UCSD-AML1 (cell line): ENCODE data around the gene HTR3D.
"Not testable (repeated sequence)": the region's sequence is repeated elsewhere in the genome, so short reads cannot be mapped to it uniquely, and the experiment has no call there.

ENCODE experiments used
- DNase-seq: peaks from one replicate; lab custom pipeline; 2025; ENCODE audit not compliant: unreplicated experiment; lab: John Stamatoyannopoulos, UW

Gene HTR3D

GRCh38 chr3:184062637-184063036, 31.1 kb downstream of the HTR3D start:
- DNase-seq: no peak

GRCh38 chr3:184066211-184066610, 34.7 kb downstream of the HTR3D start:
- DNase-seq: no peak

GRCh38 chr3:184067573-184068055, 36.1 kb downstream of the HTR3D start:
- no peak for DNase-seq

- DNase-seq: no peak
These were observed 36.8 kb downstream of the HTR3D start for GRCh38 chr3:184068344-184068743.

GRCh38 chr3:184071142-184071541, 39.6 kb downstream of the HTR3D start:
- not testable (repeated sequence) for DNase-seq

- no peak for DNase-seq
These were observed 42.1 kb downstream of the HTR3D start for GRCh38 chr3:184073621-184074020.

- DNase-seq: no peak
These were observed 44.4 kb downstream of the HTR3D start for GRCh38 chr3:184075901-184076300.

GRCh38 chr3:184077881-184078280, 46.3 kb downstream of the HTR3D start:
- DNase-seq: no peak

GRCh38 chr3:184078851-184079250, 47.3 kb downstream of the HTR3D start:
- no peak for DNase-seq

- DNase-seq: no peak
These were observed 49.7 kb downstream of the HTR3D start for GRCh38 chr3:184081116-184081830.

GRCh38 chr3:184082034-184082433, 50.5 kb downstream of the HTR3D start:
- no peak for DNase-seq

GRCh38 chr3:184082465-184082864, 50.9 kb downstream of the HTR3D start:
- DNase-seq: no peak

GRCh38 chr3:184085389-184085852, 53.9 kb downstream of the HTR3D start:
- no peak for DNase-seq
